GM21825 (cell line): Measurements from ENCODE around the gene PCCA.
"Not testable (repeated sequence)": the region's sequence is repeated elsewhere in the genome, so short reads cannot be mapped to it uniquely, and the experiment has no call there.

ENCODE experiments used
- ATAC-seq: cut with Tn5 transposase; IDR thresholded peaks from one replicate; pipeline ENCODE4 v1.9.1; 2021; ENCODE audit warnings: mild to moderate bottlenecking, moderate library complexity; ENCODE audit not compliant: unreplicated experiment

Gene PCCA

GRCh38 chr13:100564444-100565223, 475.7 kb downstream of the PCCA start:
- no peak for ATAC-seq

GRCh38 chr13:100565286-100565685, 476.4 kb downstream of the PCCA start:
- no peak for ATAC-seq

GRCh38 chr13:100566543-100566942, 477.6 kb downstream of the PCCA start:
- no peak for ATAC-seq

- ATAC-seq = peak; percentile 86
Measured at GRCh38 chr13:100573121-100573520, 484.2 kb downstream of the PCCA start.

DNA sequence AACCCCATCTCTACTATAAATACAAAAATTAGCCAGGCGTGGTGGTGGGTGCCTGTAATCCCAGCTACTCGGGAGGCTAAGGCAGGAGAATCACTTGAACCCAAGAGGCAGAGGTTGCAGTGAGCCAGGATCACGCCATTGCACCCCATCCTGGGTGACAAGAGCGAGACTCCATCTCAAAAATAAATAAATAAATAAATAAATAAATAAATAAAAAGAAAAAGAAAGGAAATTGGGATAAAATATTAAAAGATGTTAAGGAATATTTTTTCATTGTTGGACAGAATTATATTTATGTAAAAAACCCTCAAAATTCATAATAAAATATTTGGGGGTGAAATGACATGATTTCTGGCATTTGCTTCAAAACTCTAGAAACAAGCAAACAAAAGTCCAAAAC, 488.3 kb downstream of the PCCA start:
- not testable (repeated sequence) for ATAC-seq
